NCI-H2081 treated with DMSO at 0.1 percent for 48 hours (cell line): ENCODE results near the gene TMPRSS6.

Experiments
- DNase-seq: peaks from one replicate; lab custom pipeline; 2025; lab: John Stamatoyannopoulos, UW

Gene TMPRSS6

GRCh38 chr22:37140686-37141323, 31.3 kb upstream of the TMPRSS6 start:
- no peak for DNase-seq

DNA sequence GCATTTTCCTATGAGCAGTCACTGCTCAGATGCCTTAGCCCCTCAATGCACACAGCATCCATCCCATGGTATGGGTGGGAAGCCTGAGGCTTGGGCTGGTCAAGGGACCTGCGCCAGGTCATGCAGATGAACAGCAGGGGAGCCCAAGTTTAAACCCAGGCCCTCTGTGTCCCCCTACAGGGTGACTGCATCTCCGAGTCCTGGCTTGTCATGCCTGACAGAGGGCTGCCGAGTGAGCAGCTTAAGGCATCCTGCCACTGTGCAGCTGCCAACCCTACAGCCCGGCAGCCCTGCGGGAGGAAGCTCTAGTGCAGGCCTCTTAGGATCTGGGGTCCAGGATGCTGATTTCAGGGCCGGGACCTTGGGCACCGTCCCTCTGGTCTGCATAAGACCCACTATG, 30.2 kb upstream of the TMPRSS6 start:
- DNase-seq, result no peak

GRCh38 chr22:37138849-37139561, 29.5 kb upstream of the TMPRSS6 start:
- no peak for DNase-seq

GRCh38 chr22:37137903-37138665, 28.6 kb upstream of the TMPRSS6 start:
- no peak for DNase-seq

- DNase-seq, result no peak
Observed at GRCh38 chr22:37137131-37137530, 27.6 kb upstream of the TMPRSS6 start.

DNA sequence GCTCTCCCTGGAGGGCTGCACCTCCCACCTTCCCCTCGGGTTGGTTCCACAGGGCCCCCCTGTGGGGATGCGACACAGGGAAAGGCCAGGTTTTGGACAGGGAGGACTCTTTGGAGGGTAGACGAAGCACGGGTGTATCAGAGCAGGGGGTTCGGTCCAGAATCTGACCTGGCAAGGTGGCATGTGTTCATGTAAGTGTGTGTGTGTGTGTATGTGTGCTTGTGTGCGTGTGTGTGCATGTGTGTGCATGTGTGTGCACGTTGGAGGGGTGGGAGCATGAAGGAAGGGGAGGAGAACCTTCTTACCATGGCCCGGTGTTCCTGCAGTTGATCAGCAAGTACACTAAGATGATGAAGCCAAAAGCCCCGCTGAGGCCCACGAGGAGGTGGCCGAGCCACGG, 25.5 kb upstream of the TMPRSS6 start:
- no peak for DNase-seq

GRCh38 chr22:37133304-37134018, 23.9 kb upstream of the TMPRSS6 start:
- DNase-seq, result no peak

DNA sequence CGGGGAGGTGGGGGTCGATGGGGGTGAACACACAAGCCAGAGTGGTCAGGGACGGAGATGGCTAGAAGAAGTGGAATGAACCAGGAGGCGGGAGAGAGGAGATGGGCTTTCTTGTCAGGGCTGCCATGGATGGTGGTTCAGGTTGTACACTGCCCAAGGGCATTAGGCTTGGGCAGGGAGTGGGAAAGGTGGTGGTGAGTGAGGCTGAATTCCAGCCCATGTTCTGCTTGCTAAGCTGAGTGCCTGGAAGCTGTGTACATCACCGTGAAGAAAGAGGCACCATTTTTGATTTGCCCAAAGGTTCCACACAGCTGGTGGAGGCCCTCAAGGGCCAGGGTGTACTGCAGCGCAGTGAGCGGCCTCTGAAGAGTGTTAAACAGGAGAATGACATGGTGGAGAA, 23.3 kb upstream of the TMPRSS6 start:
- no peak for DNase-seq

GRCh38 chr22:37129866-37130441, 20.4 kb upstream of the TMPRSS6 start:
- DNase-seq, result no peak

- no peak for DNase-seq
Observed at GRCh38 chr22:37128555-37129281, 19.2 kb upstream of the TMPRSS6 start.

DNA sequence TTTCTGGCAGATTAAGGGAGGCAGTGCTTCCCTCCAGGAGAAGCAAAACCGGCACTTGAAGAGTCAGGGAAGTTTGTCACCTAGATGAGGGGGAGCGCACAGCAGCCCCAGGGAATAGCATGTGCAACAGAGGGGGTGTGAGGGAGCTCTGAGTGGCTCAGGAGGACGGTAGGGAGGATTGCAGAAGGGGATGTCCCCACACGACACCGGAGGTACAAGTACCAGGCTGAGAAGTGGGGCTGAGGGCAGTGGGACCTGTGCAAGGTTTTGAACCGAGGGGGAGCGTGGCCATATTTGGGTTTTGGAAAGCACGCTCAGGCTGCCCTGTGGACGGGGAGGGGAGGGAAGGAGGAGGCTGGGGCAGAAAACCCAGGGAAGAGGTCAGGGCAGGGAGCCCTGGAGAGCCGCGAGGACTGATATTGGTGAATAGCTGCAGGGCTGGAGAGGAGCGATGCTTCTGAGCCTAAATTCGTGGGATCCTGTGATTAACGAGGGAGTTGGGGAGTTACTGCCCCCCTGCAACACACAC, 17.9 kb upstream of the TMPRSS6 start:
- DNase-seq, result no peak

DNA sequence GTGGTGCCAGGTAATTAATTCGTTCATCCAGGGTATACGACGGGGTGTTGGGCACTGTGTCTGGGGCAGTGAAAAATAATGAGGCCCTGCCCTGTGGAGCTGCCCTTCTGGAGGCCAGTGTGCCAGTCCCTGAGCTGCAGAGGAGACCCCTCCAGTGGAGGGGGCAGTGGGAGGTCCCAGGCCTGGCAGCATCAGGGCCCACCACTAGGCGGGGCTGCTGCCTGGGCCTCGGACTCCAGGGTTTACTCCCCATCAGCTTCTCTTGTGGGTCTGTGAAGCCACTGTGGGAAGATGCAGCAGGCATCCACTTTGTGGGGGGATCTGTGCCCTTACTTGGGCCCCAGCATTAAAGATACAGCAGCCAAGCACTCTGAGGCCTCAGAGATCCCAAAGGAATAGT, 17.4 kb upstream of the TMPRSS6 start:
- DNase-seq, result no peak

GRCh38 chr22:37126383-37126782, 16.9 kb upstream of the TMPRSS6 start:
- no peak for DNase-seq

GRCh38 chr22:37123649-37124048, 14.1 kb upstream of the TMPRSS6 start:
- DNase-seq, result no peak

DNA sequence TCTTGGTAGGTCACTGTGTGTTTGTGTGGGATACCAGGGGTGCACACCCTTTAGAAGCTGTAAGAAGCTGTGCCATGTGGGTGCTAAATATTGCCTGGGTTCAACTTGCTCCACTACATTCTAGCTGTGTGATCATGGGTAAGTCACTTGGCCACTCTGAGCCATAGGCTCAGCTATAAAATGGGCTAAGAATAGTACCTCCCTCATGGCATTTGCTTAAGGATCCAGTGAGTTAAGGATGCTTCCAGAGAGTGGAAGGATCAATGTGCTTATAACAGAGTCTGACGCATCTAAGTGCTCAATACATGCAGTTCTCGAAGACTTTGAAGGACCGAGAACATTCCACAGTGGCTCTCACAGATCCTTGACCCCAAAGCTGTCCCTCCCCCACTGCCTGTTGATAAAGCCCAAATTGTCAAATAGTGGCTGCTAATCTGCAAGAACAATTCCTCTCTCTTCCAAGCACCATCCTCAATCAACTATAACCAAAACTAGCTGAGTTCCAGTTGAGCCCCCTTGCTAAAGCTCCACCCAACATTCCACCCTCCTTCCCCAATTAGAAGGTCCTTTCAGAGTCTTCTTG, 13.2 kb upstream of the TMPRSS6 start:
- no peak for DNase-seq

DNA sequence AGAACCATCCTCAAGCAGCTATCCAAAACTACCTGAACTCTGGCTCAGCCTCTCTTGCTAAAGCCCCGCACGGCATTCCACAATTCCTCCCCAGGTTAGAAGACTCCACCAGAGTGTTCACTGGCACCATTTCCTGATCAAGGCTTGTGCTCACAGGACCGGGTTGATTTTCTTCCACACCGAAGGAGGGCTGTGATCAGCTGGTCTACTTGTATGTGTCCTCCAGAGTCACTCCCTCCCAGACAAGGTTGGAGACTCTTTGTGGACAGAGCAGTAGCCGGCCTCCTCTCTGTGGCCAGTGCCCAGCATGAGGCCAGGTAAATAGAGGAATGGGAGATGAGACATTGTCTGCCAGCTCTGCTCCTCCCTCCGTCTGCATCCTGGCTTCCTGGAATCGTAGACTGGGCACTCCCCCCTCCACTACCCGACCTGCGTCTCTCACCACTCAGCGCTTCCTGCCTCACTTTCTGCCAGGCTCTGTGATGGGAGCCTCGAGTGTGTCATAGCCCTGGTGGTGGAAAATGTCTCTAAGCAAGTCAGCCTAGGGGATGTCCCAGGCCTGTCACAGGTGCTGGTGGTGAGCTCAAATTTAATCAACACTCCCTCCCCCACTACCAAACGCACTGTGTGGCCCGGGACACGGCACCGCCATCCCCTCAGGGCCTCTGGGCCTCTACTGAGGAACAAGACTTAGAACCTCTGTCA, 12.5 kb upstream of the TMPRSS6 start:
- DNase-seq, result no peak

GRCh38 chr22:37120569-37121340, 11.2 kb upstream of the TMPRSS6 start:
- DNase-seq, result no peak

- DNase-seq, result no peak
Observed at GRCh38 chr22:37119872-37120271, 10.4 kb upstream of the TMPRSS6 start.

GRCh38 chr22:37118083-37118482, 8.6 kb upstream of the TMPRSS6 start:
- no peak for DNase-seq
